Gastroesophageal sphincter (tissue), 3 donors: ENCODE measurements around the gene GOLGA7B.

Source experiments
- EP300 ChIP-seq: sonication (generic); formaldehyde crosslinking; IDR thresholded peaks from one replicate; pipeline ENCODE4 v1.6.1; 2017; ENCODE audit warnings: antibody characterized with exemption, mild to moderate bottlenecking
- POLR2A ChIP-seq, 2 donors: fragments of 450-650 bp; IDR thresholded peaks; one replicate each; pipeline ENCODE4 v1.6.1; 2017; ENCODE audit warnings: antibody characterized with exemption in 2 of 2, mild to moderate bottlenecking in 2 of 2, moderate library complexity in 1 of 2
- POLR2AphosphoS5 ChIP-seq: sonication (generic); formaldehyde crosslinking; IDR thresholded peaks from one replicate; pipeline ENCODE4 v1.6.1; 2017; ENCODE audit warnings: antibody characterized with exemption
- TF ChIP-seq, protein P1 (sequence below), 4 experiments: fragments of 200-600 bp in 2 of 4; fragments of 450-650 bp in 2 of 4; sonication (generic) in 1 of 4; IDR thresholded peaks; one replicate each; pipeline ENCODE4 v1.5.1; 2017 to 2019; ENCODE audit warnings: antibody characterized with exemption in 4 of 4, mild to moderate bottlenecking in 2 of 4, moderate library complexity in 2 of 4

DNA sequence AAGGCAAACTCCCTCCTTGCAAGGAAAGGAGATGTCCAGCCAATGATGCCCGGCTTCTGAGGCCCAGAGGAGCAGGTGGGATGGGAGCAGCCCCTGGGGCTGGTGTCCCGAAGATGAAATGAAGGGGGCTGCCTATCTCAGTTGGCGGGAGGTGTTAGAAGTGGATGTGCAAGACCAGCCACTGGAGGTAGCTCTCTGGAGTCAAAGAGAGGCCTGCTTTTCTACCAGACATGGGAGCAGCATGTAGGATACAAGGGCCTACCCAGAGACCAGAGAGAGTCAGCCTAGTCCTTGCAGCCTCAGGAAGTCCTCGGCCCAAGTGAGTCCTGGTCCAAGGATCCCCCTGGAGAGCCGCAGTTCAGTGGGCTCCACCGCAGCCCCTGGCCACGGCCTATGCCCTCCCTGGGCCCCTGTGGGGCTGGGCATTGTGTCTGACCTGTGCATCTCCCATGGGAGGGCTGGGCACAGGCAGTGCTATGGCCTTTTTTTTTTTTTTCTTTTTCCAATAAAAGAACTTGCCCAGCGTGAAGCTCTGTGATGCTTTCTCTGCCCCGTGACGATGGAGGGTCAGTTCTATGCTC lies 17.7 kb downstream of the GOLGA7B start:
- TF ChIP-seq POLR2A (IDR thresholded peaks at IDR 0.05) = no peak
- TF ChIP-seq, protein P1, sequence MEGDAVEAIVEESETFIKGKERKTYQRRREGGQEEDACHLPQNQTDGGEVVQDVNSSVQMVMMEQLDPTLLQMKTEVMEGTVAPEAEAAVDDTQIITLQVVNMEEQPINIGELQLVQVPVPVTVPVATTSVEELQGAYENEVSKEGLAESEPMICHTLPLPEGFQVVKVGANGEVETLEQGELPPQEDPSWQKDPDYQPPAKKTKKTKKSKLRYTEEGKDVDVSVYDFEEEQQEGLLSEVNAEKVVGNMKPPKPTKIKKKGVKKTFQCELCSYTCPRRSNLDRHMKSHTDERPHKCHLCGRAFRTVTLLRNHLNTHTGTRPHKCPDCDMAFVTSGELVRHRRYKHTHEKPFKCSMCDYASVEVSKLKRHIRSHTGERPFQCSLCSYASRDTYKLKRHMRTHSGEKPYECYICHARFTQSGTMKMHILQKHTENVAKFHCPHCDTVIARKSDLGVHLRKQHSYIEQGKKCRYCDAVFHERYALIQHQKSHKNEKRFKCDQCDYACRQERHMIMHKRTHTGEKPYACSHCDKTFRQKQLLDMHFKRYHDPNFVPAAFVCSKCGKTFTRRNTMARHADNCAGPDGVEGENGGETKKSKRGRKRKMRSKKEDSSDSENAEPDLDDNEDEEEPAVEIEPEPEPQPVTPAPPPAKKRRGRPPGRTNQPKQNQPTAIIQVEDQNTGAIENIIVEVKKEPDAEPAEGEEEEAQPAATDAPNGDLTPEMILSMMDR (IDR thresholded peaks at IDR 0.05) = no peak
- TF ChIP-seq POLR2AphosphoS5 = no peak
- TF ChIP-seq EP300 = no peak
